Mesenchymal stem cell (in vitro differentiated cells and primary cell): Measurements from ENCODE around the gene INMT.

Source experiments
- DNase-seq: peaks from one replicate; pipeline ENCODE4 v3.0.0-alpha.2; 2013
- H2AFZ ChIP-seq: one replicate; pipeline ENCODE4 v1.6.1; 2013; ENCODE audit warnings: low read depth, mild to moderate bottlenecking, control low read depth, inconsistent platforms, low read length, moderate library complexity
- H2AK5ac ChIP-seq: 2 replicates; pipeline ENCODE4 v1.6.1; 2013; ENCODE audit warnings: low read length, moderate library complexity, mild to moderate bottlenecking, inconsistent platforms; ENCODE audit not compliant: severe bottlenecking
- H2BK120ac ChIP-seq: one replicate; pipeline ENCODE4 v1.6.1; 2013; ENCODE audit warnings: low read depth, mild to moderate bottlenecking, inconsistent platforms, low read length, moderate library complexity
- H2BK12ac ChIP-seq, 2 experiments: one replicate each; pipeline ENCODE4 v1.6.1; 2013; ENCODE audit warnings: inconsistent platforms in 2 of 2, low read length in 2 of 2, mild to moderate bottlenecking in 2 of 2, moderate library complexity in 2 of 2, control low read depth in 1 of 2
- H2BK15ac ChIP-seq: one replicate; pipeline ENCODE4 v1.6.1; 2013; ENCODE audit warnings: mild to moderate bottlenecking, low read depth, inconsistent platforms; ENCODE audit not compliant: poor library complexity, severe bottlenecking
- H2BK5ac ChIP-seq: 2 replicates; pipeline ENCODE4 v1.6.1; 2013; ENCODE audit warnings: low read depth, mild to moderate bottlenecking, low read length, control low read depth, inconsistent platforms; ENCODE audit not compliant: poor library complexity, severe bottlenecking
- H3K14ac ChIP-seq, 2 experiments: one replicate each; pipeline ENCODE4 v1.6.1; 2013; ENCODE audit warnings: inconsistent platforms in 2 of 2, low read length in 2 of 2, control low read depth in 1 of 2, mild to moderate bottlenecking in 1 of 2, moderate library complexity in 1 of 2
- H3K18ac ChIP-seq, 2 experiments: one replicate each; pipeline ENCODE4 v1.6.1; 2013; ENCODE audit warnings: inconsistent platforms in 2 of 2, low read length in 2 of 2, control low read depth in 1 of 2, low read depth in 1 of 2, mild to moderate bottlenecking in 1 of 2
- H3K23ac ChIP-seq, 2 experiments: one replicate each; pipeline ENCODE4 v1.6.1; 2013; ENCODE audit warnings: inconsistent platforms in 2 of 2, low read length in 2 of 2, mild to moderate bottlenecking in 2 of 2, moderate library complexity in 2 of 2, control low read depth in 1 of 2
- H3K27ac ChIP-seq: 2 replicates; pipeline ENCODE4 v1.5.1; 2013; ENCODE audit warnings: mild to moderate bottlenecking, moderate library complexity, low read length, control low read depth, inconsistent platforms; ENCODE audit not compliant: poor library complexity, severe bottlenecking
- H3K27me3 ChIP-seq, 2 experiments: 2 replicates each; pipeline versions ENCODE4 v1.6.1 to v1.7.0; 2013; ENCODE audit warnings: low read length in 2 of 2, mild to moderate bottlenecking in 2 of 2, moderate library complexity in 2 of 2, control low read depth in 1 of 2, inconsistent platforms in 1 of 2; ENCODE audit not compliant: control insufficient read depth in 1 of 2, insufficient read depth in 1 of 2
- H3K36me3 ChIP-seq, 2 experiments: 2 replicates each; pipeline versions ENCODE4 v1.6.1 to v1.7.0; 2013; ENCODE audit warnings: low read length in 2 of 2, control low read depth in 1 of 2, inconsistent platforms in 1 of 2, low read depth in 1 of 2, mild to moderate bottlenecking in 1 of 2; ENCODE audit not compliant: insufficient read depth in 2 of 2, control insufficient read depth in 1 of 2
- H3K4ac ChIP-seq, 2 experiments: one replicate each; pipeline ENCODE4 v1.6.1; 2013; ENCODE audit warnings: inconsistent platforms in 2 of 2, low read length in 2 of 2, mild to moderate bottlenecking in 2 of 2, moderate library complexity in 2 of 2, control low read depth in 1 of 2, low read depth in 1 of 2
- H3K4me1 ChIP-seq: 2 replicates; pipeline ENCODE4 v1.6.1; 2013; ENCODE audit warnings: low read depth, low read length, control low read depth; ENCODE audit not compliant: control insufficient read depth, insufficient read depth
- H3K4me2 ChIP-seq: 2 replicates; pipeline ENCODE4 v1.6.1; 2013; ENCODE audit warnings: low read length, mild to moderate bottlenecking, inconsistent platforms; ENCODE audit not compliant: poor library complexity, severe bottlenecking
- H3K4me3 ChIP-seq, 2 experiments: 2 replicates each; pipeline versions ENCODE4 v1.5.1 to v1.7.0; 2013; ENCODE audit warnings: low read length in 2 of 2, mild to moderate bottlenecking in 2 of 2, control low read depth in 1 of 2, low read depth in 1 of 2; ENCODE audit not compliant: insufficient read depth in 1 of 2
- H3K79me1 ChIP-seq: replicated peaks from 2 replicates; pipeline ENCODE4 v1.6.1; 2013; ENCODE audit warnings: mild to moderate bottlenecking, control low read depth, low read length, inconsistent platforms; ENCODE audit not compliant: poor library complexity, severe bottlenecking
- H3K9ac ChIP-seq: 2 replicates; pipeline ENCODE4 v1.7.0; 2013; ENCODE audit warnings: mild to moderate bottlenecking, low read length, moderate library complexity
- H3K9me3 ChIP-seq: 2 replicates; pipeline ENCODE4 v1.7.0; 2013; ENCODE audit warnings: mild to moderate bottlenecking, low read length; ENCODE audit not compliant: control insufficient read depth
- H4K8ac ChIP-seq: one replicate; pipeline ENCODE4 v1.6.1; 2013; ENCODE audit warnings: inconsistent platforms, mild to moderate bottlenecking, low read length, moderate library complexity
- H4K91ac ChIP-seq: one replicate; pipeline ENCODE4 v1.6.1; 2013; ENCODE audit warnings: mild to moderate bottlenecking, low read length, inconsistent platforms
- WGBS: methylation state at CpG from one replicate; pipeline ENCODE4 v1.1.7; 2013; ENCODE audit warnings: mixed read lengths; 5-methylcytosine and 5-hydroxymethylcytosine counted together

INMT gene

GRCh38 chr7:30721211-30721610 lies 30.7 kb upstream of the INMT start:
- Histone ChIP-seq H3K18ac (no peak overlapping the region), H3K27me3 (peaks cover 33 to 57% of the 10 kb centered on the region in 2 experiments), H3K4me3 (no peak overlapping the region), H2AK5ac (no peak overlapping the region), H2AFZ (no peak overlapping the region), H3K4me1 (no peaks in the 10 kb centered on the region), H3K9ac (no peak overlapping the region), H3K23ac (no peak overlapping the region), H2BK12ac (no peak overlapping the region), H3K27ac (no peak overlapping the region), H2BK15ac (no peak overlapping the region), H2BK120ac (no peak overlapping the region), H3K4ac (no peak overlapping the region), H2BK5ac (no peak overlapping the region), H4K91ac (no peak overlapping the region), H4K8ac (no peak overlapping the region), H3K9me3 (peaks cover 42% of the 10 kb centered on the region), H3K79me1 (no peaks in the 10 kb centered on the region), H3K4me2 (no peak overlapping the region), H3K36me3 (no peaks in the 10 kb centered on the region), H3K14ac (no peak overlapping the region)
- 92% methylated on average over 1 of the region's 1 CpG for WGBS
- no peak for DNase-seq

- Histone ChIP-seq H2BK5ac (no peak overlapping the region), H2BK120ac (no peak overlapping the region), H3K18ac (no peak overlapping the region), H3K4me3 (no peak overlapping the region), H3K27ac (no peak overlapping the region), H2AFZ (no peak overlapping the region), H3K79me1 (no peaks in the 10 kb centered on the region), H3K4me1 (no peaks in the 10 kb centered on the region), H3K23ac (no peak overlapping the region), H3K4ac (no peak overlapping the region), H3K9me3 (peaks cover 42% of the 10 kb centered on the region), H3K36me3 (no peaks in the 10 kb centered on the region), H4K91ac (no peak overlapping the region), H3K9ac (no peak overlapping the region), H3K14ac (no peak overlapping the region), H4K8ac (no peak overlapping the region), H3K27me3 (peaks cover 42 to 58% of the 10 kb centered on the region in 2 experiments), H2BK15ac (no peak overlapping the region), H2AK5ac (no peak overlapping the region), H2BK12ac (no peak overlapping the region), H3K4me2 (no peak overlapping the region)
- no peak for DNase-seq
- WGBS, result 42% methylated on average over 2 of the region's 2 CpGs
These were observed 29.7 kb upstream of the INMT start for GRCh38 chr7:30722187-30722586.

GRCh38 chr7:30722671-30723070 lies 29.3 kb upstream of the INMT start:
- Histone ChIP-seq H2AK5ac (no peak overlapping the region), H2BK5ac (no peak overlapping the region), H2BK12ac (no peak overlapping the region), H4K8ac (no peak overlapping the region), H3K79me1 (no peaks in the 10 kb centered on the region), H2BK15ac (no peak overlapping the region), H2AFZ (no peak overlapping the region), H3K23ac (no peak overlapping the region), H3K4ac (no peak overlapping the region), H4K91ac (no peak overlapping the region), H3K27ac (no peak overlapping the region), H3K18ac (no peak overlapping the region), H3K4me2 (no peak overlapping the region), H3K14ac (no peak overlapping the region), H3K36me3 (no peaks in the 10 kb centered on the region), H3K4me1 (no peaks in the 10 kb centered on the region), H3K9me3 (peaks cover 42% of the 10 kb centered on the region), H3K4me3 (no peak overlapping the region), H3K27me3 (peaks cover 46 to 58% of the 10 kb centered on the region in 2 experiments), H3K9ac (no peak overlapping the region), H2BK120ac (no peak overlapping the region)
- no peak for DNase-seq

- 80% methylated on average over 1 of the region's 4 CpGs for WGBS
- Histone ChIP-seq H3K4me2 (no peak overlapping the region), H3K27ac (no peak overlapping the region), H2AK5ac (no peak overlapping the region), H2BK12ac (no peak overlapping the region), H2AFZ (no peak overlapping the region), H3K27me3 (peaks cover 54 to 63% of the 10 kb centered on the region in 2 experiments), H3K23ac (no peak overlapping the region), H2BK15ac (no peak overlapping the region), H2BK5ac (no peak overlapping the region), H3K9me3 (peaks cover 33% of the 10 kb centered on the region), H3K36me3 (no peaks in the 10 kb centered on the region), H3K4me3 (no peak overlapping the region), H2BK120ac (no peak overlapping the region), H3K14ac (no peak overlapping the region), H4K8ac (no peak overlapping the region), H3K9ac (no peak overlapping the region), H3K4ac (no peak overlapping the region), H4K91ac (no peak overlapping the region), H3K79me1 (no peaks in the 10 kb centered on the region), H3K4me1 (no peaks in the 10 kb centered on the region), H3K18ac (no peak overlapping the region)
- no peak for DNase-seq
These were observed 28.2 kb upstream of the INMT start for GRCh38 chr7:30723776-30724175.
